GM12865 (cell line): ENCODE measurements around the gene EVX1.

Experiments used
- DNase-seq: peaks from one replicate; pipeline ENCODE4 v3.0.0; 2010; ENCODE audit warnings: low read depth
- H3K4me3 ChIP-seq: 2 replicates; pipeline ENCODE4 v1.5.1; 2011; ENCODE audit warnings: mild to moderate bottlenecking, low read depth, low read length, control low read depth
- TF ChIP-seq, protein P1 (sequence below): IDR thresholded peaks from 2 replicates; pipeline ENCODE4 v1.5.1; 2011; ENCODE audit warnings: low read length, control low read depth, low read depth, inconsistent platforms; ENCODE audit not compliant: insufficient read depth; ENCODE audit errors: missing control alignments

Gene EVX1

DNA sequence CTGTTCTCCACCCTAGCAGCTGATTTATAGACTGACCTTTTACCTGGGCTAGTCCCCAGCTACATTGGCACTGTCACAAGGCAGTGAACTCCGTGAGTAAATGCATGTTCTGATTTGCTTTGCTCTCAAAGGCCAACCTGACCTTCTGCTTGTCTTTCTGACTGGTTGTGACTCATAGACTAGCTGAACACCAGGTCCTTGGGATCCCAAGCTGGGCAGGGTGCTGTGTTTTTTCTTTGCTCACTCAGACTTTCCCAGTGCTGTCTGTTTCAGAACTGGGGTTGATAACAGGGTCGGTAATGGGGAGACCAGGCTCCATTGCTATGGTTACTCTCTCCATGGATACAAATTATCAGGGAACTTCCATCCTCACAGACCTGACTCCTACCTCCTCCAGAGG is 35.0 kb downstream of the EVX1 start:
- no peak overlapping the region for H3K4me3 ChIP-seq
- no peak for DNase-seq
- TF ChIP-seq, protein P1, sequence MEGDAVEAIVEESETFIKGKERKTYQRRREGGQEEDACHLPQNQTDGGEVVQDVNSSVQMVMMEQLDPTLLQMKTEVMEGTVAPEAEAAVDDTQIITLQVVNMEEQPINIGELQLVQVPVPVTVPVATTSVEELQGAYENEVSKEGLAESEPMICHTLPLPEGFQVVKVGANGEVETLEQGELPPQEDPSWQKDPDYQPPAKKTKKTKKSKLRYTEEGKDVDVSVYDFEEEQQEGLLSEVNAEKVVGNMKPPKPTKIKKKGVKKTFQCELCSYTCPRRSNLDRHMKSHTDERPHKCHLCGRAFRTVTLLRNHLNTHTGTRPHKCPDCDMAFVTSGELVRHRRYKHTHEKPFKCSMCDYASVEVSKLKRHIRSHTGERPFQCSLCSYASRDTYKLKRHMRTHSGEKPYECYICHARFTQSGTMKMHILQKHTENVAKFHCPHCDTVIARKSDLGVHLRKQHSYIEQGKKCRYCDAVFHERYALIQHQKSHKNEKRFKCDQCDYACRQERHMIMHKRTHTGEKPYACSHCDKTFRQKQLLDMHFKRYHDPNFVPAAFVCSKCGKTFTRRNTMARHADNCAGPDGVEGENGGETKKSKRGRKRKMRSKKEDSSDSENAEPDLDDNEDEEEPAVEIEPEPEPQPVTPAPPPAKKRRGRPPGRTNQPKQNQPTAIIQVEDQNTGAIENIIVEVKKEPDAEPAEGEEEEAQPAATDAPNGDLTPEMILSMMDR: no peak

DNA sequence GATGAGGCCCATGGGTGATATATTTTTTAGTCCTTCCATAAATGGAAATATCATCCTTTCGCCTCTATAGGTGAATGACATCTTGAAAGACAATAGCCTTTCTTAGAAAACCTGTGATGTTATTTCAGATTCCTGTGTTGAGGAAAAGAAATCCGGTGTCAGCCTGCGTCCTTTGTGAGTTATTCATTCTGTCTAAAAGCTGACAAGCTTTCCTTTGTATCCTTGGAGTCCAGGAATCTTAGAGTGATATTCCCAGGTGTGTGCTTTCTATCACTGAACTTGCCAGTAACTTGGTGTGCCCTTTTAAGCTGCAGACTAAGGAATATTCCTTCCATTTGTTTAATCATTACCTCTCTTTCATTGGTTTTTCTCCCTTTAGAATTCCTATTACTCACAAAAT is 41.0 kb downstream of the EVX1 start:
- DNase-seq: no peak
- H3K4me3 ChIP-seq: no peak overlapping the region
- TF ChIP-seq, protein P1: no peak

DNA sequence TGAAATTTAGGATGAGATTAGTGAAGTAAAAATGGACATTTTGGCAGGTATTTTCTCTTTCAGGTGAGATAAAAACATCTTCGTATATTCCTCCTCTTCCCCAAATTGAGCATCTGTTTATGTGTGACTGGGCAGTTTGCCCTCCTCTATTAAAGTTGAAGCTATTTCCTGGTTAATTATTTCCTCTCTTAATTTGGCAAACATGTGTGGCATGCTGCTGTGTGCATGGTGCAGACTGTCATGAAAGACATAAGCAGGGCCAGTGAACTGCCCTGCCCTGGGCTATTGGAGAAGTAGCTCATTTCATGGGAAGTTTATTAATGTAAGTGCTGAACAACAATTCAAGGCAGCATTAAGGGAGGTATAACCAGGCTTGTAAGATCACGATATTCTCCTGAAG is 52.6 kb downstream of the EVX1 start:
- no peak for DNase-seq
- TF ChIP-seq, protein P1: no peak
- H3K4me3 ChIP-seq: no peak overlapping the region

DNA sequence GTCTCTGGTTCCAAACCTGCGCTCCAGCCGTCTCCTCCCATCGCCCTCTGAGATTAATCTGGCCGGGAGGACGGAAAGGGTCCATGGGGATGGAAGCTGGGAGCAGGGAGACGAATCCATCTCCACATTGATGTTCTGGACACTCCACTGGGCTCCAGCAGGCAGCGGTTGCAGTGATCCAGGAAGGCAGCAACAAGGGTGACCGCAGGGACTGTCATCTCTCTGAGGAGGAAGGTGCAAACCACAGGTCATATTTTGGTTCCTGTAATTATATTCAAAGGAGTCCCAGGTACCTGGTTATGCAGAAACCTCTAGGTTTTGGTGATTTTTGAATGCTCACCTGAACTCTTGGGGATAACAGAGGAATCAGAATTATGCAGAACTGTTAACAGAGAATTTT is 54.8 kb downstream of the EVX1 start:
- TF ChIP-seq, protein P1: no peak
- no peak for DNase-seq
- no peak overlapping the region for H3K4me3 ChIP-seq
